HG03558 (cell line): ENCODE data around the gene SCN2A.
"Not testable (repeated sequence)": the region's sequence is repeated elsewhere in the genome, so short reads cannot be mapped to it uniquely, and the experiment has no call there.

ENCODE experiments used
- ATAC-seq: cut with Tn5 transposase; IDR thresholded peaks from one replicate; pipeline ENCODE4 v1.9.1; 2021; ENCODE audit warnings: moderate number of reproducible peaks; ENCODE audit not compliant: unreplicated experiment; ENCODE audit errors: extremely low read depth

SCN2A gene

GRCh38 chr2:165248238-165248637 is 9.0 kb downstream of the SCN2A start:
- ATAC-seq: no peak

GRCh38 chr2:165251366-165251765 is 12.2 kb downstream of the SCN2A start:
- no peak for ATAC-seq

- no peak for ATAC-seq
These were observed 14.0 kb downstream of the SCN2A start for GRCh38 chr2:165253178-165253577.

GRCh38 chr2:165256618-165257017 is 17.4 kb downstream of the SCN2A start:
- no peak for ATAC-seq

- ATAC-seq: not testable (repeated sequence)
These were observed 21.1 kb downstream of the SCN2A start for GRCh38 chr2:165260347-165260746.

- ATAC-seq: peak; percentile 60
These were observed 29.5 kb downstream of the SCN2A start for GRCh38 chr2:165268754-165269153.

GRCh38 chr2:165273176-165273575 is 34.0 kb downstream of the SCN2A start:
- no peak for ATAC-seq

GRCh38 chr2:165274698-165275097 is 35.5 kb downstream of the SCN2A start:
- ATAC-seq: no peak

- ATAC-seq: no peak
These were observed 36.7 kb downstream of the SCN2A start for GRCh38 chr2:165275932-165276331.

- ATAC-seq: no peak
These were observed 38.1 kb downstream of the SCN2A start for GRCh38 chr2:165277295-165277694.

GRCh38 chr2:165277860-165278656 is 38.8 kb downstream of the SCN2A start:
- ATAC-seq: no peak

GRCh38 chr2:165280356-165280755 is 41.1 kb downstream of the SCN2A start:
- no peak for ATAC-seq

GRCh38 chr2:165281387-165281786 is 42.2 kb downstream of the SCN2A start:
- ATAC-seq: no peak

GRCh38 chr2:165283342-165283741 is 44.1 kb downstream of the SCN2A start:
- ATAC-seq: no peak

GRCh38 chr2:165287094-165287778 is 48.0 kb downstream of the SCN2A start:
- ATAC-seq: no peak

GRCh38 chr2:165289069-165289468 is 49.9 kb downstream of the SCN2A start:
- ATAC-seq: no peak

GRCh38 chr2:165293440-165294420 is 54.5 kb downstream of the SCN2A start:
- peak; percentile 100 for ATAC-seq

- no peak for ATAC-seq
These were observed 55.7 kb downstream of the SCN2A start for GRCh38 chr2:165294912-165295311.

GRCh38 chr2:165295643-165296042 is 56.4 kb downstream of the SCN2A start:
- no peak for ATAC-seq

- ATAC-seq: no peak
These were observed 66.3 kb downstream of the SCN2A start for GRCh38 chr2:165305391-165306096.
